ENCODE measurements around the gene LY6G5C.

LY6G5C gene

GRCh38 chr6:31630177-31630934 is 50.5 kb downstream of the LY6G5C start:
- DNase-seq (ENCODE audit: low read depth), result no peak
- TF ChIP-seq, protein P1, sequence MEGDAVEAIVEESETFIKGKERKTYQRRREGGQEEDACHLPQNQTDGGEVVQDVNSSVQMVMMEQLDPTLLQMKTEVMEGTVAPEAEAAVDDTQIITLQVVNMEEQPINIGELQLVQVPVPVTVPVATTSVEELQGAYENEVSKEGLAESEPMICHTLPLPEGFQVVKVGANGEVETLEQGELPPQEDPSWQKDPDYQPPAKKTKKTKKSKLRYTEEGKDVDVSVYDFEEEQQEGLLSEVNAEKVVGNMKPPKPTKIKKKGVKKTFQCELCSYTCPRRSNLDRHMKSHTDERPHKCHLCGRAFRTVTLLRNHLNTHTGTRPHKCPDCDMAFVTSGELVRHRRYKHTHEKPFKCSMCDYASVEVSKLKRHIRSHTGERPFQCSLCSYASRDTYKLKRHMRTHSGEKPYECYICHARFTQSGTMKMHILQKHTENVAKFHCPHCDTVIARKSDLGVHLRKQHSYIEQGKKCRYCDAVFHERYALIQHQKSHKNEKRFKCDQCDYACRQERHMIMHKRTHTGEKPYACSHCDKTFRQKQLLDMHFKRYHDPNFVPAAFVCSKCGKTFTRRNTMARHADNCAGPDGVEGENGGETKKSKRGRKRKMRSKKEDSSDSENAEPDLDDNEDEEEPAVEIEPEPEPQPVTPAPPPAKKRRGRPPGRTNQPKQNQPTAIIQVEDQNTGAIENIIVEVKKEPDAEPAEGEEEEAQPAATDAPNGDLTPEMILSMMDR (conservative IDR thresholded peaks at IDR 0.05; ENCODE audit: low read length), result no peak
- H3K4me3 ChIP-seq (ENCODE audit: low read length), result no peak overlapping the region

GRCh38 chr6:31629014-31629413 is 51.9 kb downstream of the LY6G5C start:
- H3K4me3 ChIP-seq (ENCODE audit: low read length), result no peak overlapping the region
- TF ChIP-seq, protein P1 (conservative IDR thresholded peaks at IDR 0.05; ENCODE audit: low read length), result no peak
- DNase-seq (ENCODE audit: low read depth), result no peak

DNA sequence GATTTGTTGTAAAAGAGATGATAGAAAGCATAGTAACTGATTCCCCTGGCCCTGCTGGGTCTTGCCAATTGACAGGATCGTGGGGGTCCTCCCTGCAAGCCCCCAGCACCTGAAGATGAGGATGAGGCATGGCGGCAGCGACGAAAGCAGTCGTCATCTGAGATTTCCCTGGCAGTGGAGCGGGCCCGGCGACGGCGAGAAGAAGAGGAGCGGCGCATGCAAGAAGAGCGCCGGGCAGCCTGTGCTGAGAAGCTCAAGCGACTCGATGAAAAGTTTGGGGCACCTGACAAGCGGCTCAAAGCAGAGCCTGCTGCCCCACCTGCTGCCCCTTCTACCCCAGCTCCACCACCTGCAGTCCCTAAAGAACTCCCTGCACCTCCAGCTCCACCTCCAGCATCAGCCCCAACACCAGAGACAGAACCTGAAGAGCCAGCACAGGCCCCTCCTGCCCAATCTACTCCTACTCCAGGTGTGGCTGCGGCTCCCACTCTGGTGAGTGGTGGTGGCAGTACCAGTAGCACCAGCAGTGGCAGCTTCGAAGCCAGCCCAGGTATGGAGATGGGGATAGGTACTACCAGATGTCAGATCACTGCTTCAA is 53.1 kb downstream of the LY6G5C start:
- no peak for DNase-seq (ENCODE audit: low read depth)
- no peak overlapping the region for H3K4me3 ChIP-seq (ENCODE audit: low read length)
- TF ChIP-seq, protein P1 (conservative IDR thresholded peaks at IDR 0.05; ENCODE audit: low read length), result no peak

- TF ChIP-seq, protein P1 (conservative IDR thresholded peaks at IDR 0.05; ENCODE audit: low read length), result no peak
- no peak overlapping the region for H3K4me3 ChIP-seq (ENCODE audit: low read length)
- no peak for DNase-seq (ENCODE audit: low read depth)
These were observed 53.9 kb downstream of the LY6G5C start for GRCh38 chr6:31626952-31627351.
